NCI-H526 treated with DMSO at 0.1 percent for 48 hours (cell line): ENCODE results near the gene BAZ2B.
A peak's percentile ranks its signal among the peaks of the same experiment; 100 is the strongest.

Experiments
- DNase-seq: peaks from one replicate; lab custom pipeline; 2025; lab: John Stamatoyannopoulos, UW

Gene BAZ2B

DNA sequence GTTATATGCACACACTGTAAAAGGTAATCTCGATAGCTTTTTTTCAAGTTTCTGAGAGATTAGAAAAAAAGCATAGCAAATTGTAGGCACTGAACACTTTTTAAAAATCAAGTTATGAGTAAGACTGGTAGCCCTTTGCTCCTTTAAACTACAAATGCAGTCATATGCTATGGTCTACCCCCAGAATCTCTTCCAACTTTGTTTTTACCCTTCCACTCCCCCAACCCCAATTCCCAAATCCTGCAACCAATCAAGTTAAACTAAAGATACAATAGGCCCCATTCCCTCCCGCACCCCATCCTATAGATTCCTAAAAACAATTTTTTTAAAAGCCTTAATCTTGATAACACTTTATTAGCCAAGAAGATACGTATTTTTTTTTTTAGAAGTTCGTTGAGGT, 752 bp upstream of the BAZ2B start:
- no peak for DNase-seq

DNA sequence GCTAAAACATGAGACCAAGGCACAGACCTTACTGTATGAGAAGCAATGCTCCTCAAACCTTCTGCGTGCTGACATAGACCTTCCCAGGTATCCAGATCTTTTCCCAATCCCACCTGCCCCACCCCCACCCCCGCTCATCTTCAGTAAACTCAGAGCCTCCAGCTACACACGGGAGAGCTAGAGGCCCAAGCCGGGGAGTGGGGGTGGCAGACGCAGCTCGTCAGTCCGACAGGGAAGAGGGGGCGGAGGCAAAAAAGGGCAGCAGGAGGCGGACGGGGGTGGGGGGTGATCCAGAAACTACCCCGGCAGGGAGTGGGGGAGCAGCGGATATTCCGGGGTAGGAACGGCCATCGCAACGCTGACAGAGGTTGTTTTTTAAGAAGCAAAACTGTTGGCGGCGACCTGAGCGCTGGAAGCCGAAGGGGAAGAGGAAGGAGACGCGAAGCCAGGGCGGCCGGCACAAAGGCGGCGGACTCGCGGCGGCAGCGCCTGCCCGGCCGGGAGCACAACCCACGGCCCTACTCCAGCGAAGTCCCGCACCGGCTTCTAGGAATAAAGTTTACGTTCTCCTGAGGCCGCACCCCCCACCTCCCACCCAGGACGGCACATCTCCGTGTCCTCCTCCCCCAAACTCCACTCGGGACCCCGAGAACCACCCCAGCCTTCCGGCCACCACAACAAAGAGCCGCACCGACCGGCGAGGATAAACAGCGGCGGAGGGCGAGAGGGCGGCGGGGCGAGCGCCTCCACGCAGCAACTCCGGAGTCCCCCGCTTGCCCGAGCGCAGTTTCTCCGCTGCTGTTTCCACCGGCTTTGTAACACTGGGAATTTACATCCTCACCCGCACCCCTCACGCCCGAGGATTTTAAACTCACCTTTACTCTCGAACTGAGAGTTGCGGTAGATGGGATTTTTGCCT, 722 bp downstream of the BAZ2B start:
- DNase-seq: peak; percentile 89

DNA sequence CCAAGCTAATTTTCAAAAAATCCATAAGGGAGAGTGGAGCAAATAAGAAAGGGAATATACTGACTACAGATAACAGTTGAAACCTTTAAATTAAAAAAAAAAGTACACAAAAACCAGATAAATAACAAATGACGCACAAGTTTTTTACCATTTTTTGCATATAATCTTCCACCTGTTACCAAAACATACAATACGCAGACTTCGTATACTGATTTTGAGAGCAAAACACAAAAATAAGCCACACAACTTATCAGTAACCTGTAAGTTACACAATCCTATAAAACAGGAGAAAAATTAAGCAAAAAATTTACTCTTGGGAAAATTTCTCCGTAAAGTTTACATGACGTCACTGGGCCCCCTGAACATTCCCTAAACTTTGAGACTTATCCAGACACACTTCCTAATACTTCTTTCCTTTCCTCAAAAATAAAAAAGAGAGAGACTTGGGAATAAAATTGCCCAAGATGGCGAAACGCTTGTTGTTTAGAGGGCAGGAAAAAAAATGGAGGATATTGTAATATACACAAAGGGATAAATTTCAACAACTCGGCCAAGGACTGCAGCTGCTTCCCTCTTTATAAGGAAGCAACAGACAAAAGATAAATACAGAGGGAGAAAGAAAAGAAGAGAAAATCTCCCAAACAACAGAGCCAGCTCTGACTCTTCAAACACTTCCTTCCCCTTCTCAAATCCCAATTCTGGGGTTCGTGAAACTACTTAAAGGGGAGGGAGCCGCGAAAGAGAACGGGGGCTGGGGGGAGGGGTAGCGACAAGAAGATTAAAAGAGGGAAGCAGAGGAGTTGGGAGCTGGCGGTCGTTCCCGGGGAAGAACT, 1.6 kb downstream of the BAZ2B start:
- DNase-seq: peak; percentile 82

DNA sequence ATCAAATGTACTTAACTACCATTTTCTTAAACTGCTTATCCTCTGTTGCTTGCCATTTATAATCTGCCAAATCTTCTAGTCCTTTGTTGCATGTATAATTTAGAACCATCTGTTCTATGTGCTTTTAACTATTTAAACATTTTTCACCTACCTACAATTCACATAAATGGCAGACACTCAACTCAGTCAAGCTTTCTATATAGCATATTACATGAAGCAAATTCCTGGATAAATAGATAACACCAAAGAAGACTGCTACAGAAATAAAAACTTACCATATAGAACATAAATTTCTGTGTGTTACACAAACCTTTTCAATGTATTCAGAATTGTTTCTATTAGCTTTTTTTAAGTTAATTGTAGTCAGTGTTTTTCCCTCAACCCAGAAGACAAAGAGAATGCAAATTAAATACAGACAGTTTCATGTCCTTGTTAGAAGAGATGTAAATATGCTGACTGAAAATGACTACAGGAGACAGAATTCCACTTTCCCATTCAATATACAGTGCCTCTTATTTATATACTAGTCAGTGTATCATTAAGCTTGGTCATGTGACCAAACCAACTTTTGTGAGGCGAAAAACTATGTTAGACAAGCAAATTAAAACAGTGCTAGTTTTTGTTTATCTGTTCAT, 2.6 kb downstream of the BAZ2B start:
- peak; percentile 91 for DNase-seq

DNA sequence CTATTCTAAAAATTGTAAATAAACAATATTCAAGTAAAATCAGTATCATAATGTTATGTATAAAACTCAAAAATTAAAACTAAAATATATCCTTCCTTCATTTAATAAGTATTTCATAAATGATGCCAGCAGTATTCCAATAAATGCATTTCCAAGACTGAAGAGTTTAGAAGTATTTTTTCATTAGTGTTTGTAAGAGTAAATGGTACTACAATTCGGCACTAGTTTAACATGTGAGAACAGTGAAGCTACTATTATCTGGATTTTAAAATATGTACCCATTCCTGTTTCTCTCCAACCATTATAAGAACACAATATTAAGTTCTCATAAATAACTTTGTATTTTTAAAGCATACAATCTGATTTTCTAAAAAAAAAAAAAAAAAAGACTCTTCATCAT, 3.3 kb downstream of the BAZ2B start:
- DNase-seq: peak; percentile 59

DNA sequence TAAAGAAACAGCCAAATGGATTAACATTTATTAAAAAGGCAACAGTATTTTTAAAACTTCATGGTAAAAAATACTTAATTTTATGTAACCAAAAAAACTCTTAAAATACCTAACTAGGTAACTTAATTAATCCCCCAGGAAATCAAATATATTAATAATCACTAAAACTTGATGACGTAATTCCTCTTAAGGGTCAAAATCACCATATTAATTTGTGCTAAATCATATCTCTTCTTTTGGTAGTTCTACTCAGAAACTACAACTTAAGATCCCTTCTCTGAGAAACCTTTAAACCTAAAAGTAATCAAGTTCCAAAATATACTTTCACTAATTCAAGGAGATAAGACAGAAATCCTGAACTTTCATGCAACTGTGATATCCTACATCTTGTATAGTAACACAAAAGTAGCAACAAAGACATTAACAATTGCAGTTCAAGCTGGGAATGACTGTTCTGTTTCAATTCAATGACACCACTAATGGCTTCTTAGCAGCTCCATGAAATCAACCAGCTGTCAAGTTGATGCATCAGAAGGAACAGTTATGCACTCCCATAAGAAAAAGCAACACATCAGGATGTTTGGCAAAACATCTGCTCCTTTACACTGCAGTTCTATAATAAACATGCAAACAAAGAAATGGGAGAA, 4.0 kb downstream of the BAZ2B start:
- no peak for DNase-seq

GRCh38 chr2:159609811-159610549, 6.4 kb downstream of the BAZ2B start:
- DNase-seq: no peak

- no peak for DNase-seq
Measured at GRCh38 chr2:159608723-159609308, 7.5 kb downstream of the BAZ2B start.

GRCh38 chr2:159608108-159608507, 8.2 kb downstream of the BAZ2B start:
- no peak for DNase-seq

- no peak for DNase-seq
Measured at GRCh38 chr2:159606287-159606686, 10.1 kb downstream of the BAZ2B start.

- no peak for DNase-seq
Measured at GRCh38 chr2:159605441-159606178, 10.7 kb downstream of the BAZ2B start.

DNA sequence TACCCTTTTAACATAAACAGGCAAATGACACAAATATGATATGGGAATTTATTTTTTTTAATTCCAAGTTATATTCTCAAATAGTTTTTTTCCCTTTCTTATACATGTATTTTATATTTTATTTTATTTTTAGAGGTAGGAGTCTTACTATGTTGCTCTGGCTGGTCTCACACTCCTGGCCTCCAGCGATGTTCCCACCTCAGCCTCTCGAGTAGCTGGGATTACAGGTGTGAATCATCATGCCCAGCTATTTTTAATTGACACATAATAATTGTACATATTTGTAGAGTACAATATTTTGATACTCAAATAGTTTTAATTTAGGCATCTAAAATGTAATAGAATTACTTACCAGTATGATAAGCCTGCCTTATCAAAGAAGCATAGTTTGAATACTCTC, 12.2 kb downstream of the BAZ2B start:
- DNase-seq: no peak

DNA sequence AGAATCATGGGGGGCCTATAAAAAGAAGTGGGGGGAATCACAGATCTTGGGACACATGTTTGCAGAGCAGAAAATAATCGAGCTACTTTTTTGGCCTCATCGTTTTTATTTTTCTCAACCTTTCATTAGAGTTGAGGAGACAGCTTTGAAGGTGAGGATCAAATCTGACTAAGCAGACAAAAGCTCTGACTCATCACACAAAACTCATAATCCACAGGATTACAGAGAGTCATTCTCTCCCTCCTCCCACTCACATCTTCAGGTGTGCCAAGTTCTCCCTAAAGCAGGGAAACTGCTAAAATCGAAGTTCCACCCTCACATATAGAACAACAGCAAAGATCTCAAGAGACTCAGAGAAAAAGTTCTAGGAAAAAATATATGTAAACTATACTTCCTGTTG, 15.6 kb downstream of the BAZ2B start:
- no peak for DNase-seq

DNA sequence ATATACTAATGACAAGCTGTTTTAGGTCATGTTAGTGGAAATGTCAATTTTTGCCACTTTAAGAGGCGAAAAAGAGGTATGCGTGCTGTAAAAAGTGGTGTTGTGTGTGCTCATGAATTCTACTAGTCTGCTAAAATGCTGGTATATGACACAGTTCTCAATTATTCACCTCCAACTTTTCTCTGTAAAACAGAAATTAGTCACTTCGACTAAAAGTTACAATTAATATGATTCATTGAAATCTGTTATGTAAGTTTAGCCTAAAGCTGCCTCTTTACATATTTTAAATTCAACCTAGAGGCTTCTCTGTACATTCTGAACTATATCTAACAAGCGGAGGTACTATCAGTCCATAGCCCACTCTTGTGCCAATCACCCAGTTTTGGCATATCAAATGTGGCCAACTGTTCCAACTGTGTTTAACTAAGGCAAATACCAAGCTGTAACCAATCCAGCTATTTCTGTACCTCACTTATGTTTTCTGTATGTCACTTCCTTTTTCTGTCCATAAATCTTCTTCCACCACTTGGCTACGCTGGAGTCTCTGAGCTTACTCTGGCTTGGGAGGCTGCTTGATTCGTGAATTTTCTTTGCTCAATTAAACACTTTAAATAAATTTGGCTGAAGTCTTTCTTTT, 20.8 kb downstream of the BAZ2B start:
- no peak for DNase-seq

DNA sequence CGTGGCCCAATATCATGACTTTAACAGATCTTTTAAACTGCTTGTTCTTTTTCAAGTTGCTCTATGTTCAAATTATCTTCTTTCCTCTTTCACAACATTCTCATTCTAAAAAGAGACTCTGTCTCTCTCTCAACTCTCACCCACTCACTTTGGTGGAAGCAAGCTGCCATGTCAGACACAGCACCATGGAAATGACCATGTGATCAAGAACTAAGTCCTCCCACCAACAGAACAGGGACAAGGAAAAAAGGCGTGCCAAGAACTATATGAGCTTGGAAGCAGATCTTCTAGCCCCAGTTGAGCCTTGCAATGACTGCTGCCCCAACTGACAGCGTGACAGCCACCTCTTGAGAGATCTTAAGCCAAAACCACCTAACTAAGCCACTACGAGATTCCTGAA, 23.9 kb downstream of the BAZ2B start:
- DNase-seq: no peak

- DNase-seq: no peak
Measured at GRCh38 chr2:159591221-159591620, 25.1 kb downstream of the BAZ2B start.

- no peak for DNase-seq
Measured at GRCh38 chr2:159589286-159589685, 27.1 kb downstream of the BAZ2B start.

GRCh38 chr2:159586034-159586433, 30.3 kb downstream of the BAZ2B start:
- no peak for DNase-seq

- no peak for DNase-seq
Measured at GRCh38 chr2:159585622-159586021, 30.7 kb downstream of the BAZ2B start.

GRCh38 chr2:159584796-159585195, 31.6 kb downstream of the BAZ2B start:
- no peak for DNase-seq
